Measurements from ENCODE around the gene PDE7B. TPM values are rescaled to one million over a fixed set of nuclear protein-coding genes. Genes with fewer than 3 reads are reported as not detected.

PDE7B gene
- total and polyA plus RNA-seq, 9 of the 15 experiments (the other 6 are each of a cell fraction or from before 2014, with no cell fraction given), result 0.01 TPM; not detected in 8

DNA sequence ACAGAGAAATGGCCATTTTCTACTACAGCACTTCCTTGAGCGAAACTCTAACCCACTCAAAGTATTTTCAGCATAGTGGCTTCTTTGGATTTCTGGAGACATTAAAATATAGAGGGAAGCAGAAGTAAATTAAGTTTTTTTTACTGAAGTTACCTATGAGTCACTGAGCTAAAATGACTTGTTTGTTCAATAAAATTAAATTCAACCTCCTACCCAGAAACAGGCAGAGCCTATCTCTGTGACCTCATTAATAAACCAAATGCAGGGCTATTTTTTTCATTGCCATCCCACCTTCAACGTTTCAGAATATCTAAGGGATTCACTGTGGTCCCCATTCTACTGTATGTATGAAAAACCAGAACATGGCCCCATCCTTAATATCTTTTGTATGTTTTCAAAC is 265.6 kb downstream of the PDE7B start (continued):
- TF ChIP-seq, protein P1, sequence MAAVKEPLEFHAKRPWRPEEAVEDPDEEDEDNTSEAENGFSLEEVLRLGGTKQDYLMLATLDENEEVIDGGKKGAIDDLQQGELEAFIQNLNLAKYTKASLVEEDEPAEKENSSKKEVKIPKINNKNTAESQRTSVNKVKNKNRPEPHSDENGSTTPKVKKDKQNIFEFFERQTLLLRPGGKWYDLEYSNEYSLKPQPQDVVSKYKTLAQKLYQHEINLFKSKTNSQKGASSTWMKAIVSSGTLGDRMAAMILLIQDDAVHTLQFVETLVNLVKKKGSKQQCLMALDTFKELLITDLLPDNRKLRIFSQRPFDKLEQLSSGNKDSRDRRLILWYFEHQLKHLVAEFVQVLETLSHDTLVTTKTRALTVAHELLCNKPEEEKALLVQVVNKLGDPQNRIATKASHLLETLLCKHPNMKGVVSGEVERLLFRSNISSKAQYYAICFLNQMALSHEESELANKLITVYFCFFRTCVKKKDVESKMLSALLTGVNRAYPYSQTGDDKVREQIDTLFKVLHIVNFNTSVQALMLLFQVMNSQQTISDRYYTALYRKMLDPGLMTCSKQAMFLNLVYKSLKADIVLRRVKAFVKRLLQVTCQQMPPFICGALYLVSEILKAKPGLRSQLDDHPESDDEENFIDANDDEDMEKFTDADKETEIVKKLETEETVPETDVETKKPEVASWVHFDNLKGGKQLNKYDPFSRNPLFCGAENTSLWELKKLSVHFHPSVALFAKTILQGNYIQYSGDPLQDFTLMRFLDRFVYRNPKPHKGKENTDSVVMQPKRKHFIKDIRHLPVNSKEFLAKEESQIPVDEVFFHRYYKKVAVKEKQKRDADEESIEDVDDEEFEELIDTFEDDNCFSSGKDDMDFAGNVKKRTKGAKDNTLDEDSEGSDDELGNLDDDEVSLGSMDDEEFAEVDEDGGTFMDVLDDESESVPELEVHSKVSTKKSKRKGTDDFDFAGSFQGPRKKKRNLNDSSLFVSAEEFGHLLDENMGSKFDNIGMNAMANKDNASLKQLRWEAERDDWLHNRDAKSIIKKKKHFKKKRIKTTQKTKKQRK (IDR thresholded peaks at IDR 0.05; ENCODE audit: borderline replicate concordance, low read depth, low read length), result no peak
- TF ChIP-seq GTF2A2 (tag; IDR thresholded peaks at IDR 0.05), result no peak
- TF ChIP-seq FIP1L1 (IDR thresholded peaks at IDR 0.05; ENCODE audit: low read depth, low read length, poor library complexity, severe bottlenecking), result no peak
- TF ChIP-seq ZNF561 (CRISPR knock-in tag; conservative IDR thresholded peaks at IDR 0.05), result no peak
- TF ChIP-seq, protein P2, sequence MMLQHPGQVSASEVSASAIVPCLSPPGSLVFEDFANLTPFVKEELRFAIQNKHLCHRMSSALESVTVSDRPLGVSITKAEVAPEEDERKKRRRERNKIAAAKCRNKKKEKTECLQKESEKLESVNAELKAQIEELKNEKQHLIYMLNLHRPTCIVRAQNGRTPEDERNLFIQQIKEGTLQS (IDR thresholded peaks at IDR 0.05), result no peak
- TF ChIP-seq, protein P2 (CRISPR knock-in tag; conservative IDR thresholded peaks at IDR 0.05), result no peak
- TF ChIP-seq DIDO1 (tag; IDR thresholded peaks at IDR 0.05; ENCODE audit: low read depth), result no peak
- TF ChIP-seq, protein P3, sequence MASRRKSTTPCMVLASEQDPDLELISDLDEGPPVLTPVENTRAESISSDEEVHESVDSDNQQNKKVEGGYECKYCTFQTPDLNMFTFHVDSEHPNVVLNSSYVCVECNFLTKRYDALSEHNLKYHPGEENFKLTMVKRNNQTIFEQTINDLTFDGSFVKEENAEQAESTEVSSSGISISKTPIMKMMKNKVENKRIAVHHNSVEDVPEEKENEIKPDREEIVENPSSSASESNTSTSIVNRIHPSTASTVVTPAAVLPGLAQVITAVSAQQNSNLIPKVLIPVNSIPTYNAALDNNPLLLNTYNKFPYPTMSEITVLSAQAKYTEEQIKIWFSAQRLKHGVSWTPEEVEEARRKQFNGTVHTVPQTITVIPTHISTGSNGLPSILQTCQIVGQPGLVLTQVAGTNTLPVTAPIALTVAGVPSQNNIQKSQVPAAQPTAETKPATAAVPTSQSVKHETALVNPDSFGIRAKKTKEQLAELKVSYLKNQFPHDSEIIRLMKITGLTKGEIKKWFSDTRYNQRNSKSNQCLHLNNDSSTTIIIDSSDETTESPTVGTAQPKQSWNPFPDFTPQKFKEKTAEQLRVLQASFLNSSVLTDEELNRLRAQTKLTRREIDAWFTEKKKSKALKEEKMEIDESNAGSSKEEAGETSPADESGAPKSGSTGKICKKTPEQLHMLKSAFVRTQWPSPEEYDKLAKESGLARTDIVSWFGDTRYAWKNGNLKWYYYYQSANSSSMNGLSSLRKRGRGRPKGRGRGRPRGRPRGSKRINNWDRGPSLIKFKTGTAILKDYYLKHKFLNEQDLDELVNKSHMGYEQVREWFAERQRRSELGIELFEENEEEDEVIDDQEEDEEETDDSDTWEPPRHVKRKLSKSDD (conservative IDR thresholded peaks at IDR 0.05; ENCODE audit: low read length), result no peak
- TF ChIP-seq ZNF584 (CRISPR knock-in tag; IDR thresholded peaks at IDR 0.05; ENCODE audit: low read depth), result no peak
- TF ChIP-seq, protein P4, sequence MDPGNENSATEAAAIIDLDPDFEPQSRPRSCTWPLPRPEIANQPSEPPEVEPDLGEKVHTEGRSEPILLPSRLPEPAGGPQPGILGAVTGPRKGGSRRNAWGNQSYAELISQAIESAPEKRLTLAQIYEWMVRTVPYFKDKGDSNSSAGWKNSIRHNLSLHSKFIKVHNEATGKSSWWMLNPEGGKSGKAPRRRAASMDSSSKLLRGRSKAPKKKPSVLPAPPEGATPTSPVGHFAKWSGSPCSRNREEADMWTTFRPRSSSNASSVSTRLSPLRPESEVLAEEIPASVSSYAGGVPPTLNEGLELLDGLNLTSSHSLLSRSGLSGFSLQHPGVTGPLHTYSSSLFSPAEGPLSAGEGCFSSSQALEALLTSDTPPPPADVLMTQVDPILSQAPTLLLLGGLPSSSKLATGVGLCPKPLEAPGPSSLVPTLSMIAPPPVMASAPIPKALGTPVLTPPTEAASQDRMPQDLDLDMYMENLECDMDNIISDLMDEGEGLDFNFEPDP (CRISPR knock-in tag; IDR thresholded peaks at IDR 0.05), result no peak
- no peak for TF ChIP-seq ZNF444 (CRISPR knock-in tag; IDR thresholded peaks at IDR 0.05)
- TF ChIP-seq, protein P5, sequence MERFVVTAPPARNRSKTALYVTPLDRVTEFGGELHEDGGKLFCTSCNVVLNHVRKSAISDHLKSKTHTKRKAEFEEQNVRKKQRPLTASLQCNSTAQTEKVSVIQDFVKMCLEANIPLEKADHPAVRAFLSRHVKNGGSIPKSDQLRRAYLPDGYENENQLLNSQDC (CRISPR knock-in tag; IDR thresholded peaks at IDR 0.05), result no peak
